Kidney (tissue), 14 donors: Measurements from ENCODE around the gene NOS1. TPM values are rescaled to one million over a fixed set of nuclear protein-coding genes. Genes with fewer than 3 reads are reported as not detected.
"Not testable (repeated sequence)": the region's sequence is repeated elsewhere in the genome, so short reads cannot be mapped to it uniquely, and the experiment has no call there.

Experiments
- DNase-seq, 5 donors: peaks; one replicate each; pipeline ENCODE4 v3.0.0-alpha.2; 2013 to 2020
- FAIRE-seq: peaks from 2 replicates; lab custom pipeline; 2012; peaks lifted over from hg19 to GRCh38; lab: Jason Lieb, UNC
- H3K27ac ChIP-seq, 2 donors: one replicate each; pipeline ENCODE4 v1.7.0; 2013; ENCODE audit warnings: low read depth in 2 of 2, low read length in 2 of 2, inconsistent platforms in 1 of 2
- H3K27me3 ChIP-seq: one replicate; pipeline ENCODE4 v1.7.1; 2013; ENCODE audit warnings: low read length, inconsistent platforms; ENCODE audit not compliant: control insufficient read depth, insufficient read depth
- H3K36me3 ChIP-seq, 3 donors: one replicate each; pipeline versions ENCODE4 v1.7.0 to v1.7.1; 2013; ENCODE audit warnings: low read length in 3 of 3, control low read depth in 1 of 3, inconsistent platforms in 1 of 3; ENCODE audit not compliant: insufficient read depth in 3 of 3, control insufficient read depth in 2 of 3
- H3K4me1 ChIP-seq, 3 donors: one replicate each; pipeline versions ENCODE4 v1.7.0 to v1.7.1; 2013; ENCODE audit warnings: low read length in 3 of 3, inconsistent platforms in 1 of 3, low read depth in 1 of 3; ENCODE audit not compliant: control insufficient read depth in 2 of 3, insufficient read depth in 2 of 3
- H3K4me3 ChIP-seq, 3 donors: one replicate each; pipeline versions ENCODE4 v1.7.0 to v1.8.1; 2013; ENCODE audit warnings: low read length in 3 of 3, control low read depth in 1 of 3, inconsistent platforms in 1 of 3
- H3K9ac ChIP-seq, 3 donors: one replicate each; pipeline versions ENCODE4 v1.7.0 to v1.7.1; 2013; ENCODE audit warnings: low read length in 3 of 3, control low read depth in 1 of 3, inconsistent platforms in 1 of 3
- H3K9me3 ChIP-seq, 3 donors: one replicate each; pipeline versions ENCODE4 v1.7.0 to v1.7.1; 2013; ENCODE audit warnings: low read length in 3 of 3, control low read depth in 1 of 3, inconsistent platforms in 1 of 3; ENCODE audit not compliant: control insufficient read depth in 2 of 3, insufficient read depth in 1 of 3
- CTCF ChIP-seq: IDR thresholded peaks from 3 replicates; pipeline ENCODE4 v1.5.1; 2012; ENCODE audit warnings: mild to moderate bottlenecking, moderate library complexity, borderline replicate concordance; ENCODE audit not compliant: insufficient read depth; ENCODE audit errors: extremely low read depth
- intact Hi-C: fragments of 100-400 bp; cut with DNase I; formaldehyde crosslinking; loops from one replicate; pipeline ENCODE4 v1.11.1; 2022
- polyA plus RNA-seq: library from polyadenylated mRNA; stranded (reverse); fragments of 350-450 nt; fragmentation: Illumina TruSeq; extraction: RNeasy Lipid Tissue Mini Kit (QIAGEN cat#74804); gene quantifications from one replicate; pipeline ENCODE4 v1.2.3, GENCODE V29; 2014; ENCODE audit warnings: low read depth, low replicate concordance; ENCODE audit not compliant: insufficient read depth
- total RNA-seq: library from RNA; stranded (reverse); fragmentation: NEBNext Ultra II Directional; extraction: Animal tissue kit (Norgen Biotek cat#: 25700); gene quantifications from one replicate; pipeline ENCODE4 v1.2.1, GENCODE V29; 2021
- donor health status: control.
- donor health status: control.
- donor health status: control.
- donor health status: control.
- donor health status: control.
- donor health status: DM: yes; HTN: yes; CAD: no.
- donor health status: Normal renal cell carcinoma (clear cell type).

NOS1 gene
- total and polyA plus RNA-seq, 2 donors from 2014 or later, result 1.3 to 6.5 TPM

GRCh38 chr12:117187421-117187820 lies 174.0 kb downstream of the NOS1 start:
- no peaks in the 10 kb centered on the region for H3K27me3 ChIP-seq
- peak overlapping the region in 1 of 3 donors; percentile 86 for H3K4me3 ChIP-seq
- H3K27ac ChIP-seq, result peak overlapping the region in 1 of 2 donors; percentile 46
- H3K9me3 ChIP-seq, result no peaks in the 10 kb centered on the region
- intact Hi-C loops, result no loop called here
- peaks cover 5 to 20% (median 13%) of the 10 kb centered on the region in 3 donors for H3K36me3 ChIP-seq
- DNase-seq (peak in 2 of 5 donors; percentile 60 to 66), FAIRE-seq (no peak)
- no peak for TF ChIP-seq CTCF
- H3K9ac ChIP-seq, result no peak overlapping the region
- peaks cover 3 to 8% (median 5%) of the 10 kb centered on the region in 3 donors for H3K4me1 ChIP-seq

- Histone ChIP-seq H3K9ac (no peak overlapping the region), H3K36me3 (peaks cover 14 to 36% (median 24%) of the 10 kb centered on the region in 3 donors), H3K4me1 (peaks cover 3 to 5% (median 3%) of the 10 kb centered on the region in 3 donors), H3K27ac (no peak overlapping the region), H3K9me3 (peaks cover 0 to 2% (median 0%) of the 10 kb centered on the region in 3 donors), H3K27me3 (no peaks in the 10 kb centered on the region), H3K4me3 (no peak overlapping the region)
- DNase-seq, result no peak
- FAIRE-seq, result no peak
- intact Hi-C loops, result no loop called here
- no peak for TF ChIP-seq CTCF
These were observed 178.6 kb downstream of the NOS1 start for GRCh38 chr12:117182866-117183265.

GRCh38 chr12:117181468-117181843 lies 180.0 kb downstream of the NOS1 start:
- peaks cover 14 to 46% (median 29%) of the 10 kb centered on the region in 3 donors for H3K36me3 ChIP-seq
- H3K4me1 ChIP-seq, H3K9ac ChIP-seq, FAIRE-seq, H3K27ac ChIP-seq, H3K27me3 ChIP-seq, H3K9me3 ChIP-seq, H3K4me3 ChIP-seq, DNase-seq, intact Hi-C loops: not testable (repeated sequence)

GRCh38 chr12:117180758-117181467 lies 180.5 kb downstream of the NOS1 start:
- Histone ChIP-seq H3K9ac (no peak overlapping the region), H3K36me3 (peaks cover 17 to 50% (median 31%) of the 10 kb centered on the region in 3 donors), H3K27ac (no peak overlapping the region), H3K27me3 (no peaks in the 10 kb centered on the region), H3K4me1 (peaks cover 0 to 3% (median 0%) of the 10 kb centered on the region in 3 donors), H3K4me3 (no peak overlapping the region), H3K9me3 (peaks cover 0 to 2% (median 0%) of the 10 kb centered on the region in 3 donors)
- FAIRE-seq (no peak), DNase-seq (no peak)
- intact Hi-C loops, result no loop called here
- TF ChIP-seq CTCF, result no peak
